HG03565 (cell line): ENCODE data around the gene INTS13.
"Not testable (repeated sequence)": the region's sequence is repeated elsewhere in the genome, so short reads cannot be mapped to it uniquely, and the experiment has no call there.

Experiments
- ATAC-seq: cut with Tn5 transposase; IDR thresholded peaks from one replicate; pipeline ENCODE4 v1.9.1; 2021; ENCODE audit warnings: mild to moderate bottlenecking, moderate library complexity; ENCODE audit not compliant: unreplicated experiment

The INTS13 gene

DNA sequence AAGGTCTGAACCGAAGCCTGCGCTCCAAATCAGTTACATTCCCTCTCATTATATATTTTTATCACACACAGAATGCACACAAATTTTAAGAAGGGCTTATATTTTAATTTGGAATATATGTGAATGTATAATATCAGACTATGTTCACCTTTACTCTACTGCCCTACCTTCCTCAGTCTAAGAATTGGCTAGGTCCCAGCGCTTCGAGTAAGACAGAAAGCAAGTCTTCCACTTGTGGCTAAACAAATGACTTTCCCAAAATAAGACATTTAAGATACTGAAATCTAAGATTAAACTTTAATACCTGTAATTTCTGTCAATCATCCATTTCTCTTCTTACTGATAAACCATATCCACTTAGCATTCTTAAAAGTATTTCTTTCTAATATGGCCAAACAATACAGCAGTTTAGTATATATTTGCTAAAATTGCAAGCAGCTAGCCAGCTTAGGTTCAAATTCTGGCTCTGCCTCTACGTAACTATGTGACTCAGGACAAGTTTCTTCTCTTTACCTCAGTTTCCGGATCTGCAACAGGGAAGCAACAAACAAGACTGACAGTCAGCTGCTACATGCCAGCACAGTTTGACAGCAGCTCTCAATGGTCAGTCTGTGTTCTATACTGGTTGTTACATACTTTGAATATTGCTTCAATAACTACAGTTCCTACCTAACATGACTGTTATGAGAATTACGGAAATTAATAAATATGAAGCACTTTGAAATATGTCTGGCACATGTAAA, 2.0 kb downstream of the INTS13 start:
- no peak for ATAC-seq

- no peak for ATAC-seq
Measured at GRCh38 chr12:26929590-26929989, 8.2 kb downstream of the INTS13 start.

DNA sequence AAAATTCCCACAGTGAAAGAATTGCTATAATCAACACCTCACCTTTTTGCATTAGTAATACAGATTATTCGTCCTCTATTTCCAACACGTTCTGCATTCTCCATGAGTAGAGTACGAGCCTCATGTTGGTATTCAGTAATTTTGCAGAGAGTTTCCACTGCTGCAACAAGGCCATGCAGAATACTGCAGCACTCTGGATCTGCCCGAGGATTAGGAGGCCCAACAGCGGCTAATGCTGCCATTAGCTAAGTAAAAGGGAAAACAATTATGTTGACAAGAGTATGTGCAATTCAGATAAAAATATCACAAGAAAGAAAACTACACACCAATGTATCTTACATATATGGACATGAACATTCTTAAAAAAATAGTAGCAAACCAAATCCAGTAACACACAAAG, 9.1 kb downstream of the INTS13 start:
- ATAC-seq: no peak

- ATAC-seq: no peak
Measured at GRCh38 chr12:26921886-26922285, 15.9 kb downstream of the INTS13 start.

DNA sequence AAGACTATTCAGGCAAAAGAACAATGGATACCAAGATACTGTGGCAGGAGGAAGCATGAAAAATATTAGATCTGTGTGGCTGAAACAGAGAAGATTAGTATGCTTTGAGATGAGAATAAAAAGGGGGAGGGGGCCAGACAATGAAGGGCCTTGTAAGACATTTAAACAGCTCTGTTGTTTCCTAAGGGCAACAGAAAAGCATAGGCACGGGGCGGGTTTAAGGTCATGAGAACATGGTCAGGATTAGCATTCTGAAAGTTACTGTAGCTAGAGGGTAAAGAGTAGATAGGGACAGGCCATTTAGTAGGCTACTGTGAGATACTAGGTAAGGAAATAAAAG, 18.6 kb downstream of the INTS13 start:
- no peak for ATAC-seq

- ATAC-seq: no peak
Measured at GRCh38 chr12:26918321-26919215, 19.2 kb downstream of the INTS13 start.

DNA sequence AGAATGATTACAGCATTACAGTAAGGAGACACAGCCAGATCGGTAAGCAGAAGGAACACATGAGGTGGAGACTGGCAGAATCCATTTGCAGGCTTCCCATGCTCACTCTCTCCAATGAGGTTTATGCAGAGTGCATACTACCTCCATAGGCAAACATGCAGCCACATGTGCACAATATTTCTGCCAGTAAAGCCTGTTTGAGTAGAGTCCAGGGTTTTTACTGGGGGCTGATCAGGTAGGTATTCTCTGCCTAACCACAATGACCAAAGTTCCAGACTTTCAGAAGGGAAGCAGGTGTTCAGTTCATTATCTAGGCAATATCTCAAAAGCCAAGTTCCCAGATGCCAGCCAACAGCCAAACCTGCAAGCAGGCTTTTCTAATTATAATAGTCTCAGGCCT, 31.1 kb downstream of the INTS13 start:
- no peak for ATAC-seq

GRCh38 chr12:26906024-26906423, 31.8 kb downstream of the INTS13 start:
- no peak for ATAC-seq

DNA sequence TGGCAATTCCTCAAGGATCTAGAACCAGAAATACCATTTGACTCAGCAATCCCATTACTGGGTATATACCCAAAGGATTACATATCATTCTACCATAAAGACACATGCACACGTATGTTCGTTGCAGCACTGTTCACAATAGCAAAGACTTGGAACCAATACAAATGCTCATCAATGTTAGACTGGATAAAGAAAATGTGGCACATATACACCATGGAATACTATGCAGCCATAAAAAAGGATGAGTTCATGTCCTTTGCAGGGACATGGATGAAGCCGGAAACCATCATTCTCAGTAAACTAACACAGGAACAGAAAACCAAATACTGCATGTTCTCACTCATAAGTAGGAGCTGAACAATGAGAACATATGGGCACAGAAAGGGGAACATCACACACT, 34.4 kb downstream of the INTS13 start:
- ATAC-seq: not testable (repeated sequence)

- no peak for ATAC-seq
Measured at GRCh38 chr12:26896913-26897312, 40.9 kb downstream of the INTS13 start.

DNA sequence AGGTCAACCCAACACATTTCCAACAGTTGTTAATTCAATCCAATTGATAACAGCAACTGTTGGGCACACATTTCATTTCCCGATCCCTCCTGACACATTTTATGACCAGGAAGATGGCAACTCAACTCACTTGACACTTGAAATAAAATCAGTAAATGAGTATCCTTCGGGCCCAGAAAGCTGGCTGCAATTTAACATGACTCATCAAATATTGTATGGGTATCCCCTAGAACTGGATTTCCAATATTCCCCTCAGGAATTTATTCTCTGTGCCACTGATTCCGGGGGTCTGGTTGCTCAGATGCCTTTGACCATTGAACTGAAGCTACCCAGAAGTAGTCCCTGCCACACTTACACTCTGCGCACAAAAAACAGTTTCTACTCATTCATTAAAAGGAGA, 42.1 kb downstream of the INTS13 start:
- ATAC-seq: no peak

DNA sequence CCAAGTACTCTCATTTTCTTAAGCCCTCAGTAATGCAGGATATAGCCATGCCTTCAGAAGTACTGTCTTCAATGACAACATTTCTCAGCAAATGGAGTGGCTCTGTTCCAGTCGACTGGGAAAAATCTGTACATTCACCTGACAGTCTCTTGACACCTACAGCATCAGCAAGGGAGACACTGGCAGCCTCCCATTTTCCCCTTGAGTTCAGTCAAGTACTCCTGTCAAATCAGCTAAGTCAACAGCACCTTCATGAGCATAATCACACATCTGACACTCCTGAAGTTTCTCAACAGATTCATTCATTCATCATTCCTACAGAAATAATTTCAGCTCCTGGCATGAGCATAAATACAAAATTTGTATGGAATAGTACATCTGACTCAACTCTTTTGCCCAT, 46.1 kb downstream of the INTS13 start:
- no peak for ATAC-seq

DNA sequence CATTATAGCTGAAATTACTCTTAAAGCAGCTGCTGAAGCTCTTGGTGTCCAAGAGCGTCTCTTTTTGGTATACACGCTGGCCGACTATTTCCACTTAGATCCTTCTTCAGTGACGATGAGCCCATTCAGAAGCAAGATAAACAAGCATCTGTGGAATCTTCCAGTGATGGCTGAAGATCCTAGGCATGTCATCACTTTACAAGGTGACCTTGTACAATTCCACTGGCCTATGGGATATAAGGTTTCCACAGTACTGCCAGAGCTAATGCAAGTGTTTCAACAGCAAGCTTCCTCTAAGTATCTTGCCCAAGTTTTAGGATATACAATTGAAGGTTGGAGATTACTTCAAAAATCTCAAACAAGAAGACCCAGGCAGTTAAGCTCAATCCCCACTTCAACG, 47.0 kb downstream of the INTS13 start:
- no peak for ATAC-seq

GRCh38 chr12:26884765-26885576, 52.8 kb downstream of the INTS13 start:
- ATAC-seq: peak; percentile 77

GRCh38 chr12:26880625-26881024, 57.2 kb downstream of the INTS13 start:
- no peak for ATAC-seq

DNA sequence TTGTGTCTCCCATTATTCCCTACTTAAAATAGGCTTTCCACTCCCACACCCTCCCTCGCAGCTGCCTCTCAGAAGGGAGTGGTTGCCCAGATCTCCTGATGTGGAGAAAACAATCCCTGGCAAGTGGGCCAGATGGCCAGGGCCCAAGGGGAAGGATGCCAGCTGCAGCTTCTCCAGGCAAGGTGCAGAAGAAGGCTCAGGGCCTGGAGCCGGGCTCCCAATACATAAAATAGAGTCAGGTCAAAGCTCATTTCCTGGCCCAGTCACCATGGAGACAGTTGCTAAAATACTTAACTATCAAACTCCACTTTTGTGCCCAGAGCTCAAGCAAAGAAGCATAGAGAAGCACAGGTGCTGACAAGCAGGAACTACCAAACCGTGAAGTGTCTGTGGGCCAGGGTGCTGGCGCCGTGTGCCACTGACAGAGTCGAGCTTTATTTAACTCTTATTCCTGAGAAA, 59.1 kb downstream of the INTS13 start:
- no peak for ATAC-seq

GRCh38 chr12:26874501-26875296, 63.1 kb downstream of the INTS13 start:
- ATAC-seq: peak; percentile 76

- ATAC-seq: no peak
Measured at GRCh38 chr12:26872625-26873024, 65.2 kb downstream of the INTS13 start.

- ATAC-seq: no peak
Measured at GRCh38 chr12:26871985-26872384, 65.8 kb downstream of the INTS13 start.
